ENCODE results near the gene KIRREL3.
A peak's percentile ranks its signal among the peaks of the same experiment; 100 is the strongest.

KIRREL3 gene

DNA sequence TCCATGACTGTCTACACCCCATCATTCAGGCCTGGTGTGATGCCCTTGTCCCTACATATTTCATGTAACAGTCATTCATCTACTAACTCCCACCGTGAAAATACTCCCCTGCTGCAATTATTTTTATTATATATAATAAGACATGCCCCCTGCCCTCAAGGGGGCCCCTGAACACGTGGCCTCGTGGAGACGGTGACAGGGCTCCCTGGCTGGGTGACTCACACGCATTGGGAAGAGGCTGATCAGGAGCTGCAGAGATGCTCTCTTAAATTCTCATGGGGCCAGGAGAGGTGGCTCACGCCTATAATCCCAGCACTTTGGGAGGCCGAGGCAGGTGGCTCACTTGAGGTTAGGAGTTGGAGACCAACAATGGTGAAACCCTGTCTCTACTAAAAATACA is 556.5 kb downstream of the KIRREL3 start:
- Histone ChIP-seq H2AFZ (ENCODE audit: low read depth) (no peak overlapping the region), H3K4me2 (no peak overlapping the region), H4K20me1 (ENCODE audit: insufficient read depth) (no peaks in the 10 kb centered on the region), H3K36me3 (ENCODE audit: insufficient read depth) (no peaks in the 10 kb centered on the region), H3K4me1 (ENCODE audit: low read depth, poor library complexity, severe bottlenecking) (peaks cover 11% of the 10 kb centered on the region), H3K27ac (no peak overlapping the region), H3K79me2 (ENCODE audit: insufficient read depth, low read depth) (no peaks in the 10 kb centered on the region), H3K9ac (no peak overlapping the region), H3K27me3 (ENCODE audit: insufficient read depth, low read depth) (no peaks in the 10 kb centered on the region), H3K4me3 (IDR thresholded peaks at IDR 0.05; ENCODE audit: insufficient read depth, low read depth, low read length) (no peak overlapping the region)
- TF ChIP-seq, protein P1, sequence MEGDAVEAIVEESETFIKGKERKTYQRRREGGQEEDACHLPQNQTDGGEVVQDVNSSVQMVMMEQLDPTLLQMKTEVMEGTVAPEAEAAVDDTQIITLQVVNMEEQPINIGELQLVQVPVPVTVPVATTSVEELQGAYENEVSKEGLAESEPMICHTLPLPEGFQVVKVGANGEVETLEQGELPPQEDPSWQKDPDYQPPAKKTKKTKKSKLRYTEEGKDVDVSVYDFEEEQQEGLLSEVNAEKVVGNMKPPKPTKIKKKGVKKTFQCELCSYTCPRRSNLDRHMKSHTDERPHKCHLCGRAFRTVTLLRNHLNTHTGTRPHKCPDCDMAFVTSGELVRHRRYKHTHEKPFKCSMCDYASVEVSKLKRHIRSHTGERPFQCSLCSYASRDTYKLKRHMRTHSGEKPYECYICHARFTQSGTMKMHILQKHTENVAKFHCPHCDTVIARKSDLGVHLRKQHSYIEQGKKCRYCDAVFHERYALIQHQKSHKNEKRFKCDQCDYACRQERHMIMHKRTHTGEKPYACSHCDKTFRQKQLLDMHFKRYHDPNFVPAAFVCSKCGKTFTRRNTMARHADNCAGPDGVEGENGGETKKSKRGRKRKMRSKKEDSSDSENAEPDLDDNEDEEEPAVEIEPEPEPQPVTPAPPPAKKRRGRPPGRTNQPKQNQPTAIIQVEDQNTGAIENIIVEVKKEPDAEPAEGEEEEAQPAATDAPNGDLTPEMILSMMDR (conservative IDR thresholded peaks at IDR 0.05; ENCODE audit: low read depth, low read length), result no peak

DNA sequence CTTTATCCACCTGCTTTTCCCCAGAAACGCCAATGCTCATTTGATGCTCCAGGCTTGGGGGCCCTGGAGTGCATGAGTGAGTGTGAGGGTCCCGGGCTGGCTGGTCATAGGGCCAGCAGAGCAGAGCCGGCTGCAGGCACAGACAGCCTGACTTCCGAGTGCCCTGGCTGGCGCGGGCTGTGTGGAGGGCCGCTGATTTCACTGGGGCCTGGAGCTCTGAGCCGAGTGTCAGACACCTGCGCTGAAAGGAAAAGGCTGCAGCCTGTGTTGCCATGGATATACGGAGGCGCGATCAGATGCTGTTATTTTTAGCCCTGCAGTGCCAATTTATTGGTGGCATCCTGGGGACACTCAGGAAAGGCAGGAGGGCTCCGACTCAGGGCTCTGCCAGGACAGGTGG is 557.5 kb downstream of the KIRREL3 start:
- Histone ChIP-seq H3K27ac (no peak overlapping the region), H3K4me3 (IDR thresholded peaks at IDR 0.05; ENCODE audit: insufficient read depth, low read depth, low read length) (no peak overlapping the region), H4K20me1 (ENCODE audit: insufficient read depth) (no peaks in the 10 kb centered on the region), H3K9ac (no peak overlapping the region), H3K4me1 (ENCODE audit: low read depth, poor library complexity, severe bottlenecking) (peaks cover 15% of the 10 kb centered on the region), H3K79me2 (ENCODE audit: insufficient read depth, low read depth) (no peaks in the 10 kb centered on the region), H3K27me3 (ENCODE audit: insufficient read depth, low read depth) (no peaks in the 10 kb centered on the region), H2AFZ (ENCODE audit: low read depth) (no peak overlapping the region), H3K4me2 (no peak overlapping the region), H3K36me3 (ENCODE audit: insufficient read depth) (no peaks in the 10 kb centered on the region)
- TF ChIP-seq, protein P1 (conservative IDR thresholded peaks at IDR 0.05; ENCODE audit: low read depth, low read length), result no peak

DNA sequence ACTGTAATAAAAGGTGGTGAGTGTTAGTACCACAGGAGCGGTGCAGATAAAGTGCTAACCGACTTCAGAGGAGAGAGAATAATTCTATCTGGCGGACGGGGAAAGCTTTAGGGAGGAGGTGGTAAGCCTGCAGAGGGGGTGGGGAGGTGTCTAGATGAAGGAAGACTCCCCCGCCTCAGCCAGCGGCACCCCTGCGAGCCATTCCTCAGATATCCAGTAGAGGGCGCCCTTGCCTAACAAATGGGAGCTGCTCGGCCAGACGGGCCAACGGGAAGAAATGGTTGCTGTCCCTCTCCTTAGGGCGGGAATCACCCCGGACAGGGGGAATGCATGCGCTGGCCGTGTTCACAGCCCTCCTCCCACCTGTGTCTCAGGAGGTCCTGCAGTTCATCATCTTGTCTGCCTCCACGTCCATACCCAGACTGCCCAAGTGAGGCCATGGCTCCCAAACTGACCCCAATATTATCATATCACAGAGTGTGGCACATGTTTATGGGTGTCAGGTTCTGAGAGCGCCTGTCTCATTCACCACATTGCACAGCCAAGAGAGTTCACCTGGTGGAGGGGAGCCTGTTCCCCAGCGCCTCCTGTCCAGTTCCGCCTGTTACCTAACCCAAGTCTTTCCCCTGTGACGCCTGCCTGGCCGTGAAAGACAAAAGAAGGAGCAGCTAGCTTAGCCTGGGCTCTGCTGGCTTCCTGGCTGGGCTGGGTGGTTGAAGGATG is 559.6 kb downstream of the KIRREL3 start:
- Histone ChIP-seq H3K36me3 (ENCODE audit: insufficient read depth) (no peaks in the 10 kb centered on the region), H2AFZ (ENCODE audit: low read depth) (peak overlapping the region; percentile 52; the same call in 1 of the 2 replicates), H3K27ac (no peak overlapping the region), H3K79me2 (ENCODE audit: insufficient read depth, low read depth) (no peaks in the 10 kb centered on the region), H3K9ac (no peak overlapping the region), H3K4me1 (ENCODE audit: low read depth, poor library complexity, severe bottlenecking) (peaks cover 15% of the 10 kb centered on the region), H3K4me2 (peak overlapping the region; percentile 36; the same call in 1 of the 2 replicates), H3K27me3 (ENCODE audit: insufficient read depth, low read depth) (no peaks in the 10 kb centered on the region), H3K4me3 (IDR thresholded peaks at IDR 0.05; ENCODE audit: insufficient read depth, low read depth, low read length) (no peak overlapping the region), H4K20me1 (ENCODE audit: insufficient read depth) (no peaks in the 10 kb centered on the region)
- TF ChIP-seq, protein P1 (conservative IDR thresholded peaks at IDR 0.05; ENCODE audit: low read depth, low read length), result peak; percentile 79

DNA sequence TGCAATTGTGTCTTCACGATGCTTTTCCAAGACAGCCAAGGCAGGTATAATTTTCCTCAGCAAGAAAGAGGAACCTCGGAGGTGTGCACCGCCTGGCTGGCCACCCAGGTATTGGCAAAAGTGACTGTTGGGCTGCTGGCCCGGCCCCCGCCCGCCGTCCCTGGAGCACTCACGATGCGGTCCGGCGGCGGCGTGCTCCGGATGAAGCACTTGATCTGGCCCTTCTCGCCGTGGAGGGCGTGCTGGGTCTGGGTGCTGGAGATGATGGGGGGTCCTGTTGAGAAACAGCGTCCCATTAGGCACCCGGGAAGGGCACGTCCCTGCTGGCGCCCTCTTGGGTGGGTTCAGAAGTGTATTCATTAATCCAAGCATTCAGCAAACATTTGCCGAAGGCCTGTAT is 560.3 kb downstream of the KIRREL3 start:
- Histone ChIP-seq H3K9ac (no peak overlapping the region), H3K36me3 (ENCODE audit: insufficient read depth) (no peaks in the 10 kb centered on the region), H3K27me3 (ENCODE audit: insufficient read depth, low read depth) (no peaks in the 10 kb centered on the region), H3K4me3 (IDR thresholded peaks at IDR 0.05; ENCODE audit: insufficient read depth, low read depth, low read length) (no peak overlapping the region), H3K79me2 (ENCODE audit: insufficient read depth, low read depth) (no peaks in the 10 kb centered on the region), H3K4me1 (ENCODE audit: low read depth, poor library complexity, severe bottlenecking) (peaks cover 15% of the 10 kb centered on the region), H3K27ac (no peak overlapping the region), H3K4me2 (peak overlapping the region; percentile 36; the same call in 1 of the 2 replicates), H2AFZ (ENCODE audit: low read depth) (no peak overlapping the region), H4K20me1 (ENCODE audit: insufficient read depth) (no peaks in the 10 kb centered on the region)
- TF ChIP-seq, protein P1 (conservative IDR thresholded peaks at IDR 0.05; ENCODE audit: low read depth, low read length), result no peak
